NCI-H69 (cell line): ENCODE results near the gene CCK.

Source experiments
- DNase-seq: peaks from one replicate; lab custom pipeline; 2025; lab: John Stamatoyannopoulos, UW

Gene CCK

DNA sequence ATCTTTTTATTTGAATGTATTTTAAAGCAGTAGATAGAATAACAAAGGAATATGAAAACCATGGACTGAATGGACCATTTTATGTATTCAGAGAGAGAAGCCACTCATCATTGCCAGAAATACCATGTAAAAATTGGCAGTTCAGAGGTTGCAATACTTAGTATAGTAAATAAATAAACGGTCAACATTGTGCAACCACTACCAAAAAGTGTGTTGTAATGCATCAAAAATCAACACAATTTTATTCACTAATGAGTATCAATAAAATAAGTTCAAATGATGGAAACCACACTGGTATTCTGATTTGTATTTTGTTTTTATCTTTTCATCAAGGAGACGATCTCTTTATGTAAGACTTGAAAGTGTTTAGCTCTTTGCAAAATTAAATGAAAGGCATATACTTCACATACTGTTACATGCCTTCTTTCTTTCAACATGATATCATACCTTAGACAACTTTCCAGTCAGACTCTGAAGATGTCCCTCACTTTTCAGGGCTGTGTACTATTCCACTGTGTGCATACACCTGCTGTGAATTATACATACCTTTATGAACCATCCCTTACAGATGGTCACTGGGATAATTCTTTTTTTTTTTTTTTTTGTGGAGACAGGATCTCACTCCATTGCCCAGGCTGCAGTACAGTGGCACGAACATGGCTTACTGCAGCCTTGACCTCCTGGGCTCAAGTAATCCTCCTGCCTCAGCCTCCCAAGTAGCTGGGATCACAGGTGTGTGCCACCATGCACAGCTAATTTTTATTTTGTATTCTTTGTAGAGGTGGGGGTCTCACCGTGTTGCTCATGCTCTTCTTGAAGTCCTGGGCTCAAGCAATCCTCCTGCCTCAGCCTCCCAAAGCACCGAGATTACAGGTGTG, 40.3 kb downstream of the CCK start:
- no peak for DNase-seq

GRCh38 chr3:42224658-42225421, 41.1 kb downstream of the CCK start:
- DNase-seq, result no peak

- no peak for DNase-seq
Measured at GRCh38 chr3:42224178-42224577, 41.8 kb downstream of the CCK start.

- DNase-seq, result no peak
Measured at GRCh38 chr3:42222942-42223693, 42.9 kb downstream of the CCK start.

GRCh38 chr3:42220436-42221121, 45.4 kb downstream of the CCK start:
- DNase-seq, result no peak

DNA sequence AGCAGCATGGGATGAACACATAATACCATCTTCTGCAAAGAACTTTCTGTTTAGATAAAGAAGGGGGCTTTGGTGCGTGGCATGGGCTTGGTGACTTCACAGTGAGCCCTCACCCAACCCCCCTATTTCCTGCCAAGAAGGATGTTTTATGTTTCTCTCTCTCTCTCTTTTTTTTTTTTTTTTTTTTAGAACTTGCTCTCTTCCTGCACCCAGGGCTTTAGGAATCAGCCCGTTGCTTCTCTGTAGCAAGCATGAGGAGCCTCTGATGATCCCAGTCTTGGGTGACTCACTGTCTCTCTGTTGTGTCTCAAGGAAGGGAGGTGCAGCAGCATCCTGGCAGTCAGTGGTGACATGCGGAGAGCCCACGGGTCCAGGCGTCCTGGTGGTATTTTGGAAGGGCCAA, 49.1 kb downstream of the CCK start:
- no peak for DNase-seq

- DNase-seq, result no peak
Measured at GRCh38 chr3:42216302-42216701, 49.7 kb downstream of the CCK start.

DNA sequence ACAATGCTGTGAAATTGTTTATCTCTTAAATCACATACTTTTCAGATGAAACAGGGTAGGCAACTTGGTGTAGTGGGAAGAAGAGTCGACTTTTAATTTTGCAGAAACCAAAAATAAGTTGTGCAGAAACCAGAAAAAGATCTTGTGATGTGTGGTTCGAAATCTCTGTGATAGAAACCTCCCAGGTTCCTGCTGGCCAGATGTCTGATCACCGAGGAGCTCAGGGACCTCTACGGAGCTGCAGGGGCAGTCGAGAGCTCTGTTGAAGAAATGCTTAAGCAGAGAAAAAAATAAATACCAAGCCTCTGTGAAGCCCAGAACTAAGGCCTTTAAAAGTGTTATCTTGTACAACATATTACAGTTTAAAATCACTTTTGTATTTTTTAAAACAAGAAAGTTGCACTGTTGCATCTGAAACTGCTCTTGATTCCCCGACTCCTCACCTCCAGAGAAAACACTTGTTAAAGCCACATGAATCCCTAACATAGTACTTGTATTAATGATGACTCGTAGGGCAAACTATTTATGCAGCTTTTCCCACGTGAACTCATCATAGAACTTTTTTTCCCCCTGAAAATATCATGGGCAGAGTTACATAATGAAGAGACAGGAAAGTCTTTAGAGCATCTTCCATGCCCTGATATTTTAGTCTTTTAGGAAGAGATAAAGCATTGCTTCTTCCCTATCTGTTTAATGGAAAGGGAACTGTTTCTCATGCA, 51.3 kb downstream of the CCK start:
- no peak for DNase-seq

DNA sequence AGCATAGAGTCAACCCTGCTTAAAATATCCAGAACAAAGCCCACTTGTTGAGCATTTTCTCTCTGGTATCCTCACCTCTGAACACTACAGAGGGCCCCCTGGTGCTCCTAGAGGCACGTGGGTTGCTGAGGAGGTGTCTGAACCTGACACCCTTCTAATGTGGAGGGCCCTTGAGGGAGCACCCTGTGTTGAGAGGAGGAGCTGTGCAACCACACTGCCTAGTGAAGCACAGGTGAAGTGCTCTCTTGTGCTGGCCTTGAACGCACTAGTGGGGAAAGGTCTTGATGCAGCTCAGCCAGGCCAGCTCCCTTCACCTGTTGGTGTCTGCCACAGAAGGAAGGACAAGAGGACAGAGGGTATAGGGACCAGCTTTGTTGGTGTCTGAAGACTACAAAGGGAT, 51.9 kb downstream of the CCK start:
- no peak for DNase-seq

- DNase-seq, result no peak
Measured at GRCh38 chr3:42213417-42213816, 52.6 kb downstream of the CCK start.

DNA sequence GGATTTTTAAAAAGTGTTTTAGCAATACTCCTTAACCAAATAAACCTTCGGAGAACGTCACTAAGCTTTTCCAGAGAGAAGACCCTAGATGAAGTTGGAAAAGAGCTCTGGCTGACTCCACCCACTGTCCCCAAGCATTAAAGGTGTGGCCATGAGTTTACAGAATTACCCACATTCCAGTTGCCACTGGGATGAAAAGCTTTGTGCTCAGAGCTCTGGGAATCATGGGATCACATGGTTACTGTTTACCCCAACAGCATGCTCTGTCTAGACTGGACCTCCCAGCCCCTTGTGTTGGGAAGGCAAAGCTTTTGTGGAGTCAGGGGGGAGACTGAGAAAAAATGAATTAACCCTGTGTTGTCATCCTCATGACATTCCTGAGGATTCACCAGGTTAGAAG, 55.3 kb downstream of the CCK start:
- no peak for DNase-seq

DNA sequence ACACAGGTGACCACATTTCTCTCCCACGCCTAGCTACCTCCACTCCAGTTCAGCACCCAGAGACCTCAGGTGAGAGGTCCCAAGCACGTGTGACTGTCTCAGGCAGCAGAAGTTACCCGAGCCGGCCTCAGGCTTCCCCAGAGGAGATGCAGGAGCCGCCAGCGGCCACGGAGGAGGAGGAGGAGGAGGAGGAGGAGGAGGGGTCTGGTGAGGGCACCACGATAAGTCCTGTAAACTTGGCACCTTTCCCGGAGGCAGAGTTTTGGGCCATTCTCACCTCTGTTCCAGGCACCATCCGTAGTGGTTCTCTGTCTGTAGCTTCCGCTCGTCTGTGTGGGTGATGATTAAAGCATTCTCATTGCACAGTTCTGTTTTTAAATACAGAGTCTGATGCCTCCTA, 56.1 kb downstream of the CCK start:
- no peak for DNase-seq
